CD14-positive monocyte (primary cell): ENCODE measurements around the gene RIMBP2. TPM values are rescaled to one million over a fixed set of nuclear protein-coding genes. Genes with fewer than 3 reads are reported as not detected.

Source experiments
- DNase-seq, 3 donors: peaks; one replicate each; pipeline ENCODE4 v3.0.0-alpha.2; 2011 to 2022
- H2AFZ ChIP-seq: 2 replicates; pipeline ENCODE4 v1.6.0; 2012; ENCODE audit warnings: mild to moderate bottlenecking, low read depth, low read length, inconsistent platforms; ENCODE audit not compliant: insufficient read depth, poor library complexity, severe bottlenecking
- H3K27ac ChIP-seq, 2 donors: 1 replicate in 1 of 2; 2 replicates in 1 of 2; pipeline ENCODE4 v1.5.1; 2012 to 2013; ENCODE audit warnings: low read length in 2 of 2, control low read depth in 1 of 2, inconsistent platforms in 1 of 2, low read depth in 1 of 2, mild to moderate bottlenecking in 1 of 2
- H3K27me3 ChIP-seq, 2 donors: one replicate each; pipeline versions ENCODE4 v1.6.0 to v1.6.1; 2011 to 2013; ENCODE audit warnings: low read length in 2 of 2; ENCODE audit not compliant: control insufficient read depth in 2 of 2, insufficient read depth in 2 of 2
- H3K36me3 ChIP-seq, 2 donors: replicated peaks in 1 of 2; 1 replicate in 1 of 2; 2 replicates in 1 of 2; pipeline versions ENCODE4 v1.5.1 to v1.6.1; 2012 to 2013; ENCODE audit warnings: low read length in 2 of 2, control low read depth in 1 of 2, inconsistent platforms in 1 of 2, mild to moderate bottlenecking in 1 of 2; ENCODE audit not compliant: insufficient read depth in 2 of 2, control insufficient read depth in 1 of 2
- H3K4me1 ChIP-seq, 2 donors: 1 replicate in 1 of 2; 2 replicates in 1 of 2; pipeline versions ENCODE4 v1.5.1 to v1.6.1; 2012 to 2013; ENCODE audit warnings: low read length in 2 of 2, control low read depth in 1 of 2, inconsistent platforms in 1 of 2, mild to moderate bottlenecking in 1 of 2, moderate library complexity in 1 of 2; ENCODE audit not compliant: insufficient read depth in 2 of 2, control insufficient read depth in 1 of 2
- H3K4me2 ChIP-seq: replicated peaks from 2 replicates; pipeline ENCODE3; 2012; ENCODE audit warnings: low read length, moderate library complexity, mild to moderate bottlenecking; ENCODE audit not compliant: poor library complexity, severe bottlenecking; ENCODE audit errors: extremely low read depth
- H3K4me3 ChIP-seq, 3 experiments: fragments of 200-600 bp in 1 of 3; sonication (generic) in 1 of 3; replicated peaks in 1 of 3; 1 replicate in 2 of 3; 2 replicates in 1 of 3; pipeline ENCODE4 v1.5.1; 2011 to 2013; ENCODE audit warnings: low read length in 3 of 3, mild to moderate bottlenecking in 3 of 3, control low read depth in 2 of 3, low read depth in 2 of 3, inconsistent platforms in 1 of 3, moderate library complexity in 1 of 3
- H3K79me2 ChIP-seq: 2 replicates; pipeline ENCODE4 v1.6.0; 2012; ENCODE audit warnings: mild to moderate bottlenecking, control low read depth, inconsistent platforms, low read length, moderate library complexity; ENCODE audit not compliant: insufficient read depth
- H3K9ac ChIP-seq: 2 replicates; pipeline ENCODE4 v1.6.0; 2017; ENCODE audit warnings: low read length, mild to moderate bottlenecking; ENCODE audit not compliant: insufficient read depth, poor library complexity, severe bottlenecking
- H3K9me3 ChIP-seq, 2 donors: replicated peaks in 1 of 2; 1 replicate in 1 of 2; 2 replicates in 1 of 2; pipeline versions ENCODE4 v1.5.1 to v1.6.1; 2012 to 2013; ENCODE audit warnings: low read length in 2 of 2, control low read depth in 1 of 2; ENCODE audit not compliant: control insufficient read depth in 1 of 2, insufficient read depth in 1 of 2
- H4K20me1 ChIP-seq: 2 replicates; pipeline ENCODE4 v1.6.0; 2012; ENCODE audit warnings: mild to moderate bottlenecking, low read length, control low read depth, moderate library complexity; ENCODE audit not compliant: insufficient read depth
- H3K27ac Mint-ChIP-seq, 7 donors: one replicate each; pipeline ENCODE4 v1.8.0; 2020; ENCODE audit warnings: mild to moderate bottlenecking in 7 of 7, mixed read lengths in 7 of 7, moderate library complexity in 6 of 7, inconsistent platforms in 2 of 7
- H3K27me3 Mint-ChIP-seq, 3 donors: one replicate each; pipeline ENCODE4 v1.8.0; 2021 to 2022; ENCODE audit warnings: low read depth in 3 of 3, mild to moderate bottlenecking in 3 of 3, mixed read lengths in 3 of 3, moderate library complexity in 3 of 3, inconsistent platforms in 1 of 3
- H3K36me3 Mint-ChIP-seq, 2 donors: one replicate each; pipeline ENCODE4 v1.8.0; 2020; ENCODE audit warnings: mixed read lengths in 2 of 2, inconsistent platforms in 1 of 2, mild to moderate bottlenecking in 1 of 2
- H3K4me1 Mint-ChIP-seq: one replicate; pipeline ENCODE4 v1.8.0; 2020; ENCODE audit warnings: mild to moderate bottlenecking, mixed read lengths
- H3K4me3 Mint-ChIP-seq, 2 donors: one replicate each; pipeline ENCODE4 v1.8.0; 2020; ENCODE audit warnings: mild to moderate bottlenecking in 2 of 2, mixed read lengths in 2 of 2, moderate library complexity in 1 of 2
- H3K9me3 Mint-ChIP-seq, 7 donors: one replicate each; pipeline ENCODE4 v1.8.0; 2020 to 2022; ENCODE audit warnings: mixed read lengths in 7 of 7, mild to moderate bottlenecking in 6 of 7, moderate library complexity in 6 of 7, inconsistent platforms in 2 of 7
- CTCF ChIP-seq: fragments of 200-600 bp; IDR thresholded peaks from one replicate; pipeline ENCODE4 v1.8.0; 2022; ENCODE audit warnings: antibody characterized with exemption, mild to moderate bottlenecking
- WGBS: methylation state at CpG from one replicate; pipeline ENCODE4 v1.1.5; 2013; ENCODE audit warnings: missing lambda C conversion rate; ENCODE audit not compliant: insufficient coverage; 5-methylcytosine and 5-hydroxymethylcytosine counted together
- intact Hi-C, 2 donors: fragments of 100-400 bp; cut with micrococcal nuclease; formaldehyde crosslinking; loops; one replicate each; pipeline versions ENCODE4 v1.15.0 to v1.15.1; 2023
- polyA plus RNA-seq, 3 donors: library from polyadenylated mRNA; depleted of rRNA in 1 of 3; unstranded in 2 of 3; stranded (reverse) in 1 of 3; fragments of 300-500 nt in 2 of 3; fragments of >200 nt in 1 of 3; fragmentation: Illumina TruSeq in 2 of 3; gene quantifications; 1 replicate in 2 of 3; 2 replicates in 1 of 3; pipeline ENCODE4 v1.2.3, GENCODE V29; 2012 to 2021

The RIMBP2 gene
- polyA plus RNA-seq, 3 donors, result not detected

GRCh38 chr12:130593056-130593455, 123.0 kb downstream of the RIMBP2 start:
- Mint-ChIP-seq H3K27me3 (peaks cover 0 to 2% (median 0%) of the 10 kb centered on the region in 3 donors), H3K4me1 (no peaks in the 10 kb centered on the region), H3K36me3 (no peaks in the 10 kb centered on the region), H3K27ac (no peak overlapping the region), H3K9me3 (peaks cover 1 to 20% (median 12%) of the 10 kb centered on the region in 7 donors), H3K4me3 (no peak overlapping the region)
- H3K9ac ChIP-seq, result no peak overlapping the region
- no peak overlapping the region for H3K27ac ChIP-seq
- H3K4me3 ChIP-seq, result no peak overlapping the region
- peaks cover 7 to 8% of the 10 kb centered on the region in 2 donors for H3K9me3 ChIP-seq
- intact Hi-C loops, result no loop called here
- H2AFZ ChIP-seq, result no peak overlapping the region
- H3K36me3 ChIP-seq, result no peaks in the 10 kb centered on the region
- 83% methylated on average over 9 of the region's 11 CpGs for WGBS
- H3K4me1 ChIP-seq, result no peaks in the 10 kb centered on the region
- DNase-seq, result no peak
- H3K27me3 ChIP-seq, result no peaks in the 10 kb centered on the region
- no peak for TF ChIP-seq CTCF
- H3K4me2 ChIP-seq, result no peak overlapping the region
- no peaks in the 10 kb centered on the region for H4K20me1 ChIP-seq
- no peaks in the 10 kb centered on the region for H3K79me2 ChIP-seq

- Histone ChIP-seq H3K27ac (no peak overlapping the region), H3K9me3 (peaks cover 4 to 7% of the 10 kb centered on the region in 2 donors), H3K4me3 (no peak overlapping the region), H3K9ac (no peak overlapping the region), H3K27me3 (no peaks in the 10 kb centered on the region), H3K79me2 (no peaks in the 10 kb centered on the region), H4K20me1 (no peaks in the 10 kb centered on the region), H2AFZ (no peak overlapping the region), H3K36me3 (no peaks in the 10 kb centered on the region), H3K4me1 (no peaks in the 10 kb centered on the region), H3K4me2 (no peak overlapping the region)
- H3K4me1 Mint-ChIP-seq, result no peaks in the 10 kb centered on the region
- TF ChIP-seq CTCF, result no peak
- no peak for DNase-seq
- H3K36me3 Mint-ChIP-seq, result no peaks in the 10 kb centered on the region
- peaks cover 0 to 2% (median 2%) of the 10 kb centered on the region in 3 donors for H3K27me3 Mint-ChIP-seq
- H3K27ac Mint-ChIP-seq, result no peak overlapping the region
- 97% methylated on average over 22 of the region's 23 CpGs for WGBS
- intact Hi-C loops, result no loop called here
- no peak overlapping the region for H3K4me3 Mint-ChIP-seq
- peaks cover 3 to 16% (median 11%) of the 10 kb centered on the region in 7 donors for H3K9me3 Mint-ChIP-seq
Measured at GRCh38 chr12:130592641-130593040, 123.5 kb downstream of the RIMBP2 start.
